T-helper 1 cell treated with Interleukin-12 subunit alpha and Interleukin-12 subunit beta and Interleukin-4 antibody, amounts not matched to agents 30 ng/mL and 1 ng/mL, for 36 hours (primary cell): Measurements from ENCODE around the gene KLF7. TPM values are rescaled to one million over a fixed set of nuclear protein-coding genes. Genes with fewer than 3 reads are reported as not detected.

Experiments
- intact Hi-C: fragments of 100-400 bp; cut with micrococcal nuclease; formaldehyde crosslinking; loops from one replicate; pipeline ENCODE4 v1.15.1; 2024
- total RNA-seq: library from RNA; stranded (reverse); gene quantifications from 2 replicates; pipeline ENCODE4 v1.2.3, GENCODE V29; 2022

The KLF7 gene
- 21.3 and 25.1 TPM in 2 replicates for total RNA-seq

- intact Hi-C loops = loop anchor here (1.0 to 5.0 kb wide), 17 partner anchors 9 to 1102 kb away; partner anchors contain the start of genes CCNYL1, EEF1B2, FASTKD2 and MDH1B
These were observed at the start of gene KLF7 for GRCh38 chr2:207165121-207166038. Gene KLF7 (minus strand): TSS chr2:207165948. CDS start chr2:207165568, 380 bp downstream.

GRCh38 chr2:207215308-207215707 is 49.6 kb upstream of the KLF7 start:
- intact Hi-C loops = no loop called here

- intact Hi-C loops = no loop called here
These were observed 48.7 kb upstream of the KLF7 start for GRCh38 chr2:207214446-207214845.

- intact Hi-C loops = no loop called here
These were observed 40.3 kb upstream of the KLF7 start for GRCh38 chr2:207206011-207206410.

- intact Hi-C loops = no loop called here
These were observed 39.6 kb upstream of the KLF7 start for GRCh38 chr2:207205173-207205957.

GRCh38 chr2:207203056-207203455 is 37.3 kb upstream of the KLF7 start:
- intact Hi-C loops = no loop called here

GRCh38 chr2:207202645-207203044 is 36.9 kb upstream of the KLF7 start:
- intact Hi-C loops = no loop called here

GRCh38 chr2:207201416-207201815 is 35.7 kb upstream of the KLF7 start:
- intact Hi-C loops = no loop called here

- intact Hi-C loops = no loop called here
These were observed 34.4 kb upstream of the KLF7 start for GRCh38 chr2:207200136-207200535.

GRCh38 chr2:207194028-207194427 is 28.3 kb upstream of the KLF7 start:
- intact Hi-C loops = no loop called here

GRCh38 chr2:207188626-207189419 is 23.1 kb upstream of the KLF7 start:
- intact Hi-C loops = no loop called here

- intact Hi-C loops = no loop called here
These were observed 19.6 kb upstream of the KLF7 start for GRCh38 chr2:207185372-207185771.

GRCh38 chr2:207184768-207185167 is 19.0 kb upstream of the KLF7 start:
- intact Hi-C loops = no loop called here

GRCh38 chr2:207184348-207184747 is 18.6 kb upstream of the KLF7 start:
- intact Hi-C loops = no loop called here

- intact Hi-C loops = no loop called here
These were observed 17.8 kb upstream of the KLF7 start for GRCh38 chr2:207183506-207183905.

- intact Hi-C loops = no loop called here
These were observed 17.2 kb upstream of the KLF7 start for GRCh38 chr2:207182911-207183310.

GRCh38 chr2:207181526-207182274 is 16.0 kb upstream of the KLF7 start:
- intact Hi-C loops = no loop called here

- intact Hi-C loops = no loop called here
These were observed 15.0 kb upstream of the KLF7 start for GRCh38 chr2:207180741-207181140.

- intact Hi-C loops = no loop called here
These were observed 10.5 kb upstream of the KLF7 start for GRCh38 chr2:207176247-207176646.

- intact Hi-C loops = no loop called here
These were observed 7.9 kb upstream of the KLF7 start for GRCh38 chr2:207173641-207174040.
